Measurements from ENCODE around the gene SURF1.

GRCh38 chr9:133396952-133397351 lies 40.7 kb upstream of the SURF1 start:
- TF ChIP-seq CTCF (IDR thresholded peaks at IDR 0.05) (peak; percentile 33), ZFX (IDR thresholded peaks at IDR 0.05; ENCODE audit: borderline replicate concordance) (no peak)

Measured in 22Rv1 (cell line).